ENCODE measurements around the gene ELMO1.

The ELMO1 gene

GRCh38 chr7:37338966-37339365 lies 109.7 kb downstream of the ELMO1 start:
- no peak overlapping the region for H3K27ac ChIP-seq
- no peak for TF ChIP-seq ZFX (IDR thresholded peaks at IDR 0.05; ENCODE audit: borderline replicate concordance)
- no peak for TF ChIP-seq CTCF (IDR thresholded peaks at IDR 0.05)

- no peak overlapping the region for H3K27ac ChIP-seq
These were observed 111.1 kb downstream of the ELMO1 start for GRCh38 chr7:37337522-37337921.

GRCh38 chr7:37336259-37336658 lies 112.4 kb downstream of the ELMO1 start:
- no peak overlapping the region for H3K27ac ChIP-seq
- TF ChIP-seq CTCF (IDR thresholded peaks at IDR 0.05) (no peak), ZFX (IDR thresholded peaks at IDR 0.05; ENCODE audit: borderline replicate concordance) (no peak)

More at GRCh38 chr7:37337522-37337921, 111.1 kb downstream of the ELMO1 start:
- TF ChIP-seq ZFX (IDR thresholded peaks at IDR 0.05; ENCODE audit: borderline replicate concordance) (no peak), CTCF (IDR thresholded peaks at IDR 0.05) (no peak)

- no peak for TF ChIP-seq CTCF (IDR thresholded peaks at IDR 0.05)
- no peak for TF ChIP-seq ZFX (IDR thresholded peaks at IDR 0.05; ENCODE audit: borderline replicate concordance)
- H3K27ac ChIP-seq = no peak overlapping the region
These were observed 115.6 kb downstream of the ELMO1 start for GRCh38 chr7:37333075-37333474.

GRCh38 chr7:37332243-37333016 lies 116.2 kb downstream of the ELMO1 start:
- TF ChIP-seq CTCF (IDR thresholded peaks at IDR 0.05) (no peak), ZFX (IDR thresholded peaks at IDR 0.05; ENCODE audit: borderline replicate concordance) (no peak)
- no peak overlapping the region for H3K27ac ChIP-seq

GRCh38 chr7:37330775-37331174 lies 117.9 kb downstream of the ELMO1 start:
- no peak overlapping the region for H3K27ac ChIP-seq
- TF ChIP-seq CTCF (IDR thresholded peaks at IDR 0.05) (no peak), ZFX (IDR thresholded peaks at IDR 0.05; ENCODE audit: borderline replicate concordance) (no peak)

- TF ChIP-seq ZFX (IDR thresholded peaks at IDR 0.05; ENCODE audit: borderline replicate concordance) = no peak
- no peak for TF ChIP-seq CTCF (IDR thresholded peaks at IDR 0.05)
- H3K27ac ChIP-seq = no peak overlapping the region
These were observed 118.7 kb downstream of the ELMO1 start for GRCh38 chr7:37329940-37330339.

All from 22Rv1 (cell line).